ENCODE results near the gene CACNA1S. TPM values are rescaled to one million over a fixed set of nuclear protein-coding genes. Genes with fewer than 3 reads are reported as not detected.

CACNA1S gene
- polyA plus RNA-seq, 4 donors: 0.32 to 0.57 (median 0.46) TPM

GRCh38 chr1:201068976-201069375, 43.2 kb downstream of the CACNA1S start:
- no peak for DNase-seq (ENCODE audit: low read depth in 4 of 4, low spot score in 2 of 4)

- DNase-seq (ENCODE audit: low read depth in 4 of 4, low spot score in 2 of 4): no peak
Observed at GRCh38 chr1:201066986-201067385, 45.2 kb downstream of the CACNA1S start.

- no peak for DNase-seq (ENCODE audit: low read depth in 4 of 4, low spot score in 2 of 4)
Observed at GRCh38 chr1:201065686-201066085, 46.5 kb downstream of the CACNA1S start.

GRCh38 chr1:201064806-201065205, 47.4 kb downstream of the CACNA1S start:
- DNase-seq (ENCODE audit: low read depth in 4 of 4, low spot score in 2 of 4): no peak

GRCh38 chr1:201063145-201063544, 49.1 kb downstream of the CACNA1S start:
- DNase-seq (ENCODE audit: low read depth in 4 of 4, low spot score in 2 of 4): no peak

- DNase-seq (ENCODE audit: low read depth in 4 of 4, low spot score in 2 of 4): no peak
Observed at GRCh38 chr1:201062511-201063091, 49.6 kb downstream of the CACNA1S start.

- DNase-seq (ENCODE audit: low read depth in 4 of 4, low spot score in 2 of 4): no peak
Observed at GRCh38 chr1:201061886-201062285, 50.3 kb downstream of the CACNA1S start.

- DNase-seq (ENCODE audit: low read depth in 4 of 4, low spot score in 2 of 4): no peak
Observed at GRCh38 chr1:201061049-201061448, 51.2 kb downstream of the CACNA1S start.

GRCh38 chr1:201060586-201060985, 51.6 kb downstream of the CACNA1S start:
- no peak for DNase-seq (ENCODE audit: low read depth in 4 of 4, low spot score in 2 of 4)

GRCh38 chr1:201059871-201060555, 52.2 kb downstream of the CACNA1S start:
- DNase-seq (ENCODE audit: low read depth in 4 of 4, low spot score in 2 of 4): no peak

- no peak for DNase-seq (ENCODE audit: low read depth in 4 of 4, low spot score in 2 of 4)
Observed at GRCh38 chr1:201059401-201059800, 52.8 kb downstream of the CACNA1S start.

- DNase-seq (ENCODE audit: low read depth in 4 of 4, low spot score in 2 of 4): no peak
Observed at GRCh38 chr1:201054091-201054543, 58.1 kb downstream of the CACNA1S start.

- no peak for DNase-seq (ENCODE audit: low read depth in 4 of 4, low spot score in 2 of 4)
Observed at GRCh38 chr1:201053155-201053860, 58.9 kb downstream of the CACNA1S start.

GRCh38 chr1:201051399-201051798, 60.8 kb downstream of the CACNA1S start:
- DNase-seq (ENCODE audit: low read depth in 4 of 4, low spot score in 2 of 4): no peak

- no peak for DNase-seq (ENCODE audit: low read depth in 4 of 4, low spot score in 2 of 4)
Observed at GRCh38 chr1:201050515-201051277, 61.5 kb downstream of the CACNA1S start.

- DNase-seq (ENCODE audit: low read depth in 4 of 4, low spot score in 2 of 4): no peak
Observed at GRCh38 chr1:201049248-201049831, 62.9 kb downstream of the CACNA1S start.

GRCh38 chr1:201048521-201048920, 63.7 kb downstream of the CACNA1S start:
- no peak for DNase-seq (ENCODE audit: low read depth in 4 of 4, low spot score in 2 of 4)

- no peak for DNase-seq (ENCODE audit: low read depth in 4 of 4, low spot score in 2 of 4)
Observed at GRCh38 chr1:201044119-201044518, 68.1 kb downstream of the CACNA1S start.

GRCh38 chr1:201042779-201043461, 69.3 kb downstream of the CACNA1S start:
- DNase-seq (ENCODE audit: low read depth in 4 of 4, low spot score in 2 of 4): peak in 2 of 4 donors; percentile 54 to 59

- DNase-seq (ENCODE audit: low read depth in 4 of 4, low spot score in 2 of 4): no peak
Observed at GRCh38 chr1:201041011-201041410, 71.2 kb downstream of the CACNA1S start.

All from left renal cortex interstitium (tissue), 4 donors.